IMR-90 (cell line): ENCODE results near the gene RFX2. TPM values are rescaled to one million over a fixed set of nuclear protein-coding genes. Genes with fewer than 3 reads are reported as not detected.

Experiments used
- ATAC-seq: fragments of 200-7000 bp; cut with Tn5 transposase; 2 replicates; pipeline ENCODE4 v1.9.1; 2020; ENCODE audit warnings: low read depth, mild to moderate bottlenecking, moderate library complexity
- BruUV-seq: library from RNA; stranded (reverse); fragments of 400-500 nt; replicated peaks from 2 replicates; lab custom pipeline; 2021; lab: Mats Ljungman, UMichigan
- CTCF ChIA-PET: fragments of 300-600 bp; formaldehyde crosslinking; extraction: SDS; loops from one replicate; lab custom pipeline; 2021; ENCODE audit warnings: antibody characterized with exemption; lab: Yijun Ruan, JAX
- POLR2A ChIA-PET: fragments of 300-600 bp; sonication (Branson Sonifier 250); formaldehyde crosslinking; loops from one replicate; lab custom pipeline; 2022; ENCODE audit warnings: antibody characterized with exemption; ENCODE audit not compliant: unreplicated experiment; lab: Charles Lee
- DNase-seq: peaks from one replicate; pipeline ENCODE4 v3.0.0; 2013
- H2AFZ ChIP-seq: replicated peaks from 2 replicates; pipeline ENCODE3; 2013; ENCODE audit warnings: low read length, mild to moderate bottlenecking; ENCODE audit not compliant: poor library complexity
- H2AK5ac ChIP-seq: 2 replicates; pipeline ENCODE4 v1.6.1; 2013; ENCODE audit warnings: low read depth, low read length, inconsistent platforms
- H2AK9ac ChIP-seq: replicated peaks from 2 replicates; pipeline ENCODE3; 2013; ENCODE audit warnings: mild to moderate bottlenecking, low read depth, low read length, moderate library complexity; ENCODE audit not compliant: poor library complexity
- H2BK120ac ChIP-seq: 2 replicates; pipeline ENCODE4 v1.6.1; 2013; ENCODE audit warnings: low read depth, low read length, inconsistent platforms
- H2BK15ac ChIP-seq: 3 replicates; pipeline ENCODE4 v1.6.1; 2013; ENCODE audit warnings: low read depth, low read length, inconsistent platforms
- H2BK20ac ChIP-seq: 2 replicates; pipeline ENCODE4 v1.6.1; 2013; ENCODE audit warnings: low read depth, mild to moderate bottlenecking, inconsistent platforms, low read length, moderate library complexity
- H2BK5ac ChIP-seq: 2 replicates; pipeline ENCODE4 v1.6.1; 2013; ENCODE audit warnings: mild to moderate bottlenecking, low read depth, low read length, inconsistent platforms; ENCODE audit not compliant: poor library complexity, severe bottlenecking
- H3K14ac ChIP-seq: replicated peaks from 2 replicates; pipeline ENCODE4 v1.6.1; 2013; ENCODE audit warnings: low read depth, low read length, inconsistent platforms
- H3K18ac ChIP-seq: 2 replicates; pipeline ENCODE4 v1.6.1; 2013; ENCODE audit warnings: low read depth, low read length, control low read depth
- H3K23ac ChIP-seq: 2 replicates; pipeline ENCODE4 v1.6.1; 2013; ENCODE audit warnings: low read depth, low read length, inconsistent platforms
- H3K27ac ChIP-seq: 2 replicates; pipeline ENCODE4 v1.5.1; 2013; ENCODE audit warnings: mild to moderate bottlenecking, control low read depth, low read length; ENCODE audit not compliant: insufficient read depth
- H3K27me3 ChIP-seq: 2 replicates; pipeline ENCODE4 v1.6.1; 2013; ENCODE audit warnings: low read length; ENCODE audit not compliant: control insufficient read depth, insufficient read depth
- H3K36me3 ChIP-seq: 2 replicates; pipeline ENCODE4 v1.6.1; 2013; ENCODE audit warnings: low read length, mixed read lengths; ENCODE audit not compliant: control insufficient read depth, insufficient read depth
- H3K4ac ChIP-seq: 2 replicates; pipeline ENCODE4 v1.6.1; 2013; ENCODE audit warnings: low read depth, low read length, inconsistent platforms
- H3K4me1 ChIP-seq: 2 replicates; pipeline ENCODE4 v1.6.1; 2013; ENCODE audit warnings: low read length, mixed read lengths; ENCODE audit not compliant: control insufficient read depth, insufficient read depth
- H3K4me2 ChIP-seq: 2 replicates; pipeline ENCODE4 v1.6.1; 2013; ENCODE audit warnings: low read depth, mild to moderate bottlenecking, control low read depth, low read length, moderate library complexity
- H3K4me3 ChIP-seq: 2 replicates; pipeline ENCODE4 v1.5.1; 2013; ENCODE audit warnings: low read depth, mild to moderate bottlenecking, control low read depth, low read length, moderate library complexity; ENCODE audit not compliant: insufficient read depth
- H3K56ac ChIP-seq: 2 replicates; pipeline ENCODE4 v1.6.1; 2013; ENCODE audit warnings: low read length, inconsistent platforms; ENCODE audit not compliant: insufficient read depth; ENCODE audit errors: extremely low read depth
- H3K79me1 ChIP-seq, 2 experiments: 2 replicates each; pipeline ENCODE4 v1.6.1; 2013; ENCODE audit warnings: low read length in 2 of 2, inconsistent platforms in 1 of 2, low read depth in 1 of 2
- H3K9ac ChIP-seq: 2 replicates; pipeline ENCODE4 v1.6.1; 2013; ENCODE audit warnings: low read depth, low read length, control low read depth
- H3K9me1 ChIP-seq: 2 replicates; pipeline ENCODE4 v1.6.1; 2013; ENCODE audit warnings: low read length, inconsistent platforms; ENCODE audit not compliant: insufficient read depth
- H3K9me3 ChIP-seq: 2 replicates; pipeline ENCODE4 v1.6.1; 2013; ENCODE audit warnings: low read length; ENCODE audit not compliant: control insufficient read depth, insufficient read depth
- H4K20me1 ChIP-seq: 2 replicates; pipeline ENCODE4 v1.6.1; 2013; ENCODE audit warnings: low read length, inconsistent platforms; ENCODE audit not compliant: insufficient read depth
- H4K5ac ChIP-seq: 2 replicates; pipeline ENCODE4 v1.6.1; 2013; ENCODE audit warnings: mild to moderate bottlenecking, low read depth, low read length, control low read depth
- H4K8ac ChIP-seq, 2 experiments: 2 replicates each; pipeline ENCODE4 v1.6.1; 2013; ENCODE audit warnings: low read depth in 2 of 2, low read length in 2 of 2, control low read depth in 1 of 2, inconsistent platforms in 1 of 2
- H4K91ac ChIP-seq: 2 replicates; pipeline ENCODE4 v1.6.1; 2013; ENCODE audit warnings: low read depth, low read length, inconsistent platforms; ENCODE audit not compliant: insufficient read depth
- BHLHE40 ChIP-seq: fragments of 150-350 bp; IDR thresholded peaks from 2 replicates; pipeline ENCODE4 v1.6.1; 2016; ENCODE audit warnings: mild to moderate bottlenecking, low read depth, low read length
- CEBPB ChIP-seq: IDR thresholded peaks from 2 replicates; pipeline ENCODE4 v1.6.1; 2012; ENCODE audit warnings: low read depth, low read length, improper control_type of control experiment
- CHD1 ChIP-seq: IDR thresholded peaks from 2 replicates; pipeline ENCODE4 v1.6.1; 2012; ENCODE audit warnings: low read depth, low read length, improper control_type of control experiment
- FOS ChIP-seq: fragments of 150-350 bp; IDR thresholded peaks from 2 replicates; pipeline ENCODE4 v1.6.1; 2016; ENCODE audit warnings: low read depth, low read length
- MAFK ChIP-seq: IDR thresholded peaks from 2 replicates; pipeline ENCODE4 v1.6.1; 2012; ENCODE audit warnings: low read depth, low read length, improper control_type of control experiment
- MAZ ChIP-seq: IDR thresholded peaks from 2 replicates; pipeline ENCODE4 v1.6.1; 2012; ENCODE audit warnings: low read depth, mild to moderate bottlenecking, low read length, improper control_type of control experiment, moderate library complexity, borderline replicate concordance
- MXI1 ChIP-seq: IDR thresholded peaks from 2 replicates; pipeline ENCODE4 v1.6.1; 2012; ENCODE audit warnings: low read depth, mild to moderate bottlenecking, low read length, moderate library complexity, borderline replicate concordance
- NFE2L2 ChIP-seq: fragments of 150-350 bp; IDR thresholded peaks from 2 replicates; pipeline ENCODE4 v1.6.1; 2016; ENCODE audit warnings: low read depth, mild to moderate bottlenecking, low read length
- POLR2A ChIP-seq: IDR thresholded peaks from 2 replicates; pipeline ENCODE4 v1.6.1; 2012; ENCODE audit warnings: mild to moderate bottlenecking, low read depth, low read length
- RAD21 ChIP-seq: IDR thresholded peaks from 2 replicates; pipeline ENCODE4 v1.6.1; 2012; ENCODE audit warnings: low read length, improper control_type of control experiment
- RCOR1 ChIP-seq: IDR thresholded peaks from 2 replicates; pipeline ENCODE4 v1.6.1; 2012; ENCODE audit warnings: mild to moderate bottlenecking, low read length, improper control_type of control experiment; ENCODE audit not compliant: insufficient replicate concordance
- RFX5 ChIP-seq: IDR thresholded peaks from 2 replicates; pipeline ENCODE4 v1.8.0; 2012; ENCODE audit warnings: low read depth, mild to moderate bottlenecking, low read length, moderate library complexity
- SMC3 ChIP-seq: fragments of 150-350 bp; IDR thresholded peaks from 2 replicates; pipeline ENCODE4 v1.6.1; 2016; ENCODE audit warnings: low read depth, mild to moderate bottlenecking, antibody characterized with exemption, low read length, moderate library complexity
- WGBS, 2 experiments: methylation state at CpG; one replicate each; pipeline versions ENCODE4 v1.1.5 to v1.1.7; 2013; ENCODE audit warnings: missing lambda C conversion rate in 2 of 2; ENCODE audit not compliant: insufficient read length in 1 of 2; ENCODE audit errors: extremely low coverage in 2 of 2; 5-methylcytosine and 5-hydroxymethylcytosine counted together
- dilution Hi-C: fragments of 300-500 bp; cut with HindIII; formaldehyde crosslinking; loops from one replicate; pipeline ENCODE4 v1.14.3; 2018; ENCODE audit warnings: low sequenced_read_pairs; ENCODE audit not compliant: unreplicated experiment
- in situ Hi-C: fragments of 300-500 bp; cut with MboI; formaldehyde crosslinking; loops from 3 replicates; pipeline ENCODE4 v1.14.3; 2019; ENCODE audit warnings: low sequenced_read_pairs, inconsistent platforms, mixed read lengths
- intact Hi-C: fragments of 100-400 bp; cut with micrococcal nuclease; formaldehyde crosslinking; loops from 2 replicates; pipeline ENCODE4 v1.10.0; 2022
- polyA plus RNA-seq, 3 experiments: library from polyadenylated mRNA; depleted of rRNA; stranded (reverse); fragments of >200 nt; gene quantifications; 2 replicates each; pipeline ENCODE4 v1.2.3, GENCODE V29; 2012; ENCODE audit warnings: low replicate concordance in 1 of 3
- total RNA-seq: library from RNA; depleted of rRNA; stranded (reverse); fragments of >200 nt; gene quantifications from 2 replicates; pipeline ENCODE4 v1.2.3, GENCODE V29; 2012
- TF ChIP-seq, protein P1 (sequence below): fragments of 150-350 bp; IDR thresholded peaks from 2 replicates; pipeline ENCODE4 v1.6.1; 2017; ENCODE audit warnings: mild to moderate bottlenecking, antibody characterized with exemption, low read length, low read depth
- TF ChIP-seq, protein P2 (sequence below): fragments of 150-350 bp; IDR thresholded peaks from 2 replicates; pipeline ENCODE4 v1.6.1; 2016; ENCODE audit warnings: low read depth, mild to moderate bottlenecking, low read length, moderate library complexity, borderline replicate concordance
- TF ChIP-seq, protein P3 (sequence below): conservative IDR thresholded peaks from 2 replicates; pipeline ENCODE4 v1.5.1; 2012; ENCODE audit warnings: mild to moderate bottlenecking, low read depth, low read length, improper control_type of control experiment

The RFX2 gene
- total and polyA plus RNA-seq, 2 of the 4 experiments (the other 2 are of a cell fraction), result 2.2 to 4.9 TPM

DNA sequence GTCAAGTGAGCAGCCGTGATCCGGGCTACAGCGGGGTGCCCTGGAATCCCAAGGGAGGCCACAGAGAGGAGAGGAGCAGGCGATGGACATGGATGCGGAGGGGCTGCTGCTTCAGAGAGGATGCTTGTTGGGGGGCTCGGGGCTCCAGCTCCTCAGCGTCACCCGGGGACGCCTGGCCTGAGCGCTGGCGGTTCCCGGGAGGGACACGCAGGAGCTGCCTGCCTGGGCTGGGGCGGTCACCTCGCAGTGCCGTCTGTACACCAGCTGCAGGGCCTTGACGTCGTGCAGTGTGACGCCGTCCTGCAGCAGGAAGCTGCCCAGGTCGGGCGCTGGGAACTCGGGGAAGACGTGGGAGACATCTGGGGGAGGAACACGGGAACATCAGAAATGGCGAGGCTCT is 102.4 kb downstream of the RFX2 start:
- Histone ChIP-seq H3K4me3 (no peak overlapping the region), H3K14ac (no peak overlapping the region), H3K9ac (no peak overlapping the region), H3K4me2 (no peak overlapping the region), H3K79me1 (no peaks in the 10 kb centered on the region), H3K9me1 (no peaks in the 10 kb centered on the region), H3K23ac (no peak overlapping the region), H2AFZ (no peak overlapping the region), H3K56ac (no peak overlapping the region), H4K91ac (no peak overlapping the region), H3K18ac (no peak overlapping the region), H3K36me3 (no peaks in the 10 kb centered on the region), H2AK5ac (no peak overlapping the region), H2BK20ac (no peak overlapping the region), H2BK120ac (no peak overlapping the region), H3K27ac (no peak overlapping the region), H2BK5ac (no peak overlapping the region), H4K8ac (no peak overlapping the region), H4K20me1 (no peaks in the 10 kb centered on the region; the same call in 1 of the 2 replicates), H3K9me3 (no peaks in the 10 kb centered on the region), H3K4me1 (no peaks in the 10 kb centered on the region), H3K27me3 (no peaks in the 10 kb centered on the region), H3K4ac (no peak overlapping the region), H2AK9ac (peak overlapping the region; percentile 28), H2BK15ac (no peak overlapping the region), H4K5ac (no peak overlapping the region)
- ATAC-seq (no peak), DNase-seq (no peak)
- 88% methylated on average over 15 of the region's 26 CpGs; no CpG with 5 or more reads in 1 of the 2 experiments for WGBS, 2 experiments
- TF ChIP-seq NFE2L2, result no peak
- no peak for TF ChIP-seq CHD1
- TF ChIP-seq SMC3, result no peak
- no peak for TF ChIP-seq BHLHE40
- no peak for TF ChIP-seq MXI1
- TF ChIP-seq MAZ, result no peak
- TF ChIP-seq, protein P1, sequence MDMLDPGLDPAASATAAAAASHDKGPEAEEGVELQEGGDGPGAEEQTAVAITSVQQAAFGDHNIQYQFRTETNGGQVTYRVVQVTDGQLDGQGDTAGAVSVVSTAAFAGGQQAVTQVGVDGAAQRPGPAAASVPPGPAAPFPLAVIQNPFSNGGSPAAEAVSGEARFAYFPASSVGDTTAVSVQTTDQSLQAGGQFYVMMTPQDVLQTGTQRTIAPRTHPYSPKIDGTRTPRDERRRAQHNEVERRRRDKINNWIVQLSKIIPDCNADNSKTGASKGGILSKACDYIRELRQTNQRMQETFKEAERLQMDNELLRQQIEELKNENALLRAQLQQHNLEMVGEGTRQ, result no peak
- TF ChIP-seq, protein P2, sequence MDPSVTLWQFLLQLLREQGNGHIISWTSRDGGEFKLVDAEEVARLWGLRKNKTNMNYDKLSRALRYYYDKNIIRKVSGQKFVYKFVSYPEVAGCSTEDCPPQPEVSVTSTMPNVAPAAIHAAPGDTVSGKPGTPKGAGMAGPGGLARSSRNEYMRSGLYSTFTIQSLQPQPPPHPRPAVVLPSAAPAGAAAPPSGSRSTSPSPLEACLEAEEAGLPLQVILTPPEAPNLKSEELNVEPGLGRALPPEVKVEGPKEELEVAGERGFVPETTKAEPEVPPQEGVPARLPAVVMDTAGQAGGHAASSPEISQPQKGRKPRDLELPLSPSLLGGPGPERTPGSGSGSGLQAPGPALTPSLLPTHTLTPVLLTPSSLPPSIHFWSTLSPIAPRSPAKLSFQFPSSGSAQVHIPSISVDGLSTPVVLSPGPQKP, result no peak
- TF ChIP-seq RFX5, result no peak
- no peak for TF ChIP-seq CEBPB
- TF ChIP-seq MAFK, result no peak
- TF ChIP-seq POLR2A, result no peak
- TF ChIP-seq RCOR1, result no peak
- TF ChIP-seq FOS, result no peak
- TF ChIP-seq RAD21, result no peak
- TF ChIP-seq, protein P3, sequence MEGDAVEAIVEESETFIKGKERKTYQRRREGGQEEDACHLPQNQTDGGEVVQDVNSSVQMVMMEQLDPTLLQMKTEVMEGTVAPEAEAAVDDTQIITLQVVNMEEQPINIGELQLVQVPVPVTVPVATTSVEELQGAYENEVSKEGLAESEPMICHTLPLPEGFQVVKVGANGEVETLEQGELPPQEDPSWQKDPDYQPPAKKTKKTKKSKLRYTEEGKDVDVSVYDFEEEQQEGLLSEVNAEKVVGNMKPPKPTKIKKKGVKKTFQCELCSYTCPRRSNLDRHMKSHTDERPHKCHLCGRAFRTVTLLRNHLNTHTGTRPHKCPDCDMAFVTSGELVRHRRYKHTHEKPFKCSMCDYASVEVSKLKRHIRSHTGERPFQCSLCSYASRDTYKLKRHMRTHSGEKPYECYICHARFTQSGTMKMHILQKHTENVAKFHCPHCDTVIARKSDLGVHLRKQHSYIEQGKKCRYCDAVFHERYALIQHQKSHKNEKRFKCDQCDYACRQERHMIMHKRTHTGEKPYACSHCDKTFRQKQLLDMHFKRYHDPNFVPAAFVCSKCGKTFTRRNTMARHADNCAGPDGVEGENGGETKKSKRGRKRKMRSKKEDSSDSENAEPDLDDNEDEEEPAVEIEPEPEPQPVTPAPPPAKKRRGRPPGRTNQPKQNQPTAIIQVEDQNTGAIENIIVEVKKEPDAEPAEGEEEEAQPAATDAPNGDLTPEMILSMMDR, result no peak
- no TSS peak for BruUV-seq
- dilution Hi-C loops (no loop called here), intact Hi-C loops (no loop called here), in situ Hi-C loops (no loop called here)
- ChIA-PET CTCF (no interaction called here), POLR2A (interaction anchor here (0.6 kb wide), 1 partner anchor 200 kb away, joined by 4 read pairs; no protein-coding TSS in a partner anchor)
